Measurements from ENCODE around the gene FBF1. TPM values are rescaled to one million over a fixed set of nuclear protein-coding genes. Genes with fewer than 3 reads are reported as not detected.

The FBF1 gene
- total and polyA plus RNA-seq, 9 of the 15 experiments (the other 6 are each of a cell fraction or from before 2014, with no cell fraction given): 0.46 to 14.9 (median 7.5) TPM

DNA sequence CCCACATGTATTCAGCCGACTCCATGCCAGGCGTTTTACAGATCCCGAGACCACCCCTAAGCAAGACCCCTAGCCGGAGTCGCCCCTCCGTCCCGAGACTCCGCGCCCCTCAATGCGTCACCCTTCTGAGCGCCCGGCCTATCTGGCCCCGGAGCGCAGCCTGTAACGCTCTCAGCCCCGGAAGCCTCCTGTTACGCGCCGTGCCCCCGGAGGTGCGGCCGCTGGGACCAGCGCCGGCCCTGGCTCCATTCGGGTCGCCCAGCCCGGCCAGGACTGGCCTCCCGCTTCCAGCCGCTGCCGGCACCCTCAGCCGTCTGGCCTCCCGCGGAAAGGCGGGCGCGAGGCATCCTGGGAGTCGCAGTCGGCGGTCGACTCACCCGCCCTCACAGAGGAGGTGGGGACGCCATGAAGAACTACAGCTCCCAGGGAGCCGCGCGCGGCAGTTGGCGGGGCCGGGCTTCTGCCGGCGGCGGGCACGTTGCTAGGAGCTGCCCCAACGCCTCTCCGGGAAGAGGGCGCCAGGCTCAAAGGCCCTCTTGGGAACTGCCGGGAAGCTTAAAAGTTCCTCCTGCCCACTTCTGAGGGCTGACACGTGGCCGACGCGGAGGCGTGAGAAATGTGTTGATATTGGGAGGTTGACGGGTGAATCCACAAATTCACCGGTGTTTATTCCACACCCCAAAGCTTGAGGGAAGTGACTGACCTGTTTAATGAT, at the start of gene FBF1 (continued):
- TF ChIP-seq, protein P1, sequence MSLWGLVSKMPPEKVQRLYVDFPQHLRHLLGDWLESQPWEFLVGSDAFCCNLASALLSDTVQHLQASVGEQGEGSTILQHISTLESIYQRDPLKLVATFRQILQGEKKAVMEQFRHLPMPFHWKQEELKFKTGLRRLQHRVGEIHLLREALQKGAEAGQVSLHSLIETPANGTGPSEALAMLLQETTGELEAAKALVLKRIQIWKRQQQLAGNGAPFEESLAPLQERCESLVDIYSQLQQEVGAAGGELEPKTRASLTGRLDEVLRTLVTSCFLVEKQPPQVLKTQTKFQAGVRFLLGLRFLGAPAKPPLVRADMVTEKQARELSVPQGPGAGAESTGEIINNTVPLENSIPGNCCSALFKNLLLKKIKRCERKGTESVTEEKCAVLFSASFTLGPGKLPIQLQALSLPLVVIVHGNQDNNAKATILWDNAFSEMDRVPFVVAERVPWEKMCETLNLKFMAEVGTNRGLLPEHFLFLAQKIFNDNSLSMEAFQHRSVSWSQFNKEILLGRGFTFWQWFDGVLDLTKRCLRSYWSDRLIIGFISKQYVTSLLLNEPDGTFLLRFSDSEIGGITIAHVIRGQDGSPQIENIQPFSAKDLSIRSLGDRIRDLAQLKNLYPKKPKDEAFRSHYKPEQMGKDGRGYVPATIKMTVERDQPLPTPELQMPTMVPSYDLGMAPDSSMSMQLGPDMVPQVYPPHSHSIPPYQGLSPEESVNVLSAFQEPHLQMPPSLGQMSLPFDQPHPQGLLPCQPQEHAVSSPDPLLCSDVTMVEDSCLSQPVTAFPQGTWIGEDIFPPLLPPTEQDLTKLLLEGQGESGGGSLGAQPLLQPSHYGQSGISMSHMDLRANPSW (CRISPR knock-in tag; IDR thresholded peaks at IDR 0.05): 0 out of 2 replicates have a peak, but pooled peaks have one; percentile 94
- TF ChIP-seq, protein P2, sequence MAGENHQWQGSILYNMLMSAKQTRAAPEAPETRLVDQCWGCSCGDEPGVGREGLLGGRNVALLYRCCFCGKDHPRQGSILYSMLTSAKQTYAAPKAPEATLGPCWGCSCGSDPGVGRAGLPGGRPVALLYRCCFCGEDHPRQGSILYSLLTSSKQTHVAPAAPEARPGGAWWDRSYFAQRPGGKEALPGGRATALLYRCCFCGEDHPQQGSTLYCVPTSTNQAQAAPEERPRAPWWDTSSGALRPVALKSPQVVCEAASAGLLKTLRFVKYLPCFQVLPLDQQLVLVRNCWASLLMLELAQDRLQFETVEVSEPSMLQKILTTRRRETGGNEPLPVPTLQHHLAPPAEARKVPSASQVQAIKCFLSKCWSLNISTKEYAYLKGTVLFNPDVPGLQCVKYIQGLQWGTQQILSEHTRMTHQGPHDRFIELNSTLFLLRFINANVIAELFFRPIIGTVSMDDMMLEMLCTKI (IDR thresholded peaks at IDR 0.05; ENCODE audit: partially characterized antibody): no peak
- TF ChIP-seq CBX1 (IDR thresholded peaks at IDR 0.05; ENCODE audit: low read depth) (peak; percentile 95), LARP7 (IDR thresholded peaks at IDR 0.05) (no peak), HMG20B (CRISPR knock-in tag; IDR thresholded peaks at IDR 0.05) (no peak), LEF1 (IDR thresholded peaks at IDR 0.05) (no peak), ETV6 (IDR thresholded peaks at IDR 0.05; ENCODE audit: borderline replicate concordance in 1 of 2, low read depth in 2 of 2, low read length in 1 of 2) (no peak), ETV6 (CRISPR knock-in tag; IDR thresholded peaks at IDR 0.05; ENCODE audit: borderline replicate concordance) (no peak), PHF21A (IDR thresholded peaks at IDR 0.05; ENCODE audit: borderline replicate concordance, low read depth) (no peak), ZNF217 (CRISPR knock-in tag; IDR thresholded peaks at IDR 0.05) (no peak)
- TF ChIP-seq, protein P3, sequence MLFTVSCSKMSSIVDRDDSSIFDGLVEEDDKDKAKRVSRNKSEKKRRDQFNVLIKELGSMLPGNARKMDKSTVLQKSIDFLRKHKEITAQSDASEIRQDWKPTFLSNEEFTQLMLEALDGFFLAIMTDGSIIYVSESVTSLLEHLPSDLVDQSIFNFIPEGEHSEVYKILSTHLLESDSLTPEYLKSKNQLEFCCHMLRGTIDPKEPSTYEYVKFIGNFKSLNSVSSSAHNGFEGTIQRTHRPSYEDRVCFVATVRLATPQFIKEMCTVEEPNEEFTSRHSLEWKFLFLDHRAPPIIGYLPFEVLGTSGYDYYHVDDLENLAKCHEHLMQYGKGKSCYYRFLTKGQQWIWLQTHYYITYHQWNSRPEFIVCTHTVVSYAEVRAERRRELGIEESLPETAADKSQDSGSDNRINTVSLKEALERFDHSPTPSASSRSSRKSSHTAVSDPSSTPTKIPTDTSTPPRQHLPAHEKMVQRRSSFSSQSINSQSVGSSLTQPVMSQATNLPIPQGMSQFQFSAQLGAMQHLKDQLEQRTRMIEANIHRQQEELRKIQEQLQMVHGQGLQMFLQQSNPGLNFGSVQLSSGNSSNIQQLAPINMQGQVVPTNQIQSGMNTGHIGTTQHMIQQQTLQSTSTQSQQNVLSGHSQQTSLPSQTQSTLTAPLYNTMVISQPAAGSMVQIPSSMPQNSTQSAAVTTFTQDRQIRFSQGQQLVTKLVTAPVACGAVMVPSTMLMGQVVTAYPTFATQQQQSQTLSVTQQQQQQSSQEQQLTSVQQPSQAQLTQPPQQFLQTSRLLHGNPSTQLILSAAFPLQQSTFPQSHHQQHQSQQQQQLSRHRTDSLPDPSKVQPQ (CRISPR knock-in tag; IDR thresholded peaks at IDR 0.05; ENCODE audit: borderline replicate concordance): no peak
- TF ChIP-seq, protein P4, sequence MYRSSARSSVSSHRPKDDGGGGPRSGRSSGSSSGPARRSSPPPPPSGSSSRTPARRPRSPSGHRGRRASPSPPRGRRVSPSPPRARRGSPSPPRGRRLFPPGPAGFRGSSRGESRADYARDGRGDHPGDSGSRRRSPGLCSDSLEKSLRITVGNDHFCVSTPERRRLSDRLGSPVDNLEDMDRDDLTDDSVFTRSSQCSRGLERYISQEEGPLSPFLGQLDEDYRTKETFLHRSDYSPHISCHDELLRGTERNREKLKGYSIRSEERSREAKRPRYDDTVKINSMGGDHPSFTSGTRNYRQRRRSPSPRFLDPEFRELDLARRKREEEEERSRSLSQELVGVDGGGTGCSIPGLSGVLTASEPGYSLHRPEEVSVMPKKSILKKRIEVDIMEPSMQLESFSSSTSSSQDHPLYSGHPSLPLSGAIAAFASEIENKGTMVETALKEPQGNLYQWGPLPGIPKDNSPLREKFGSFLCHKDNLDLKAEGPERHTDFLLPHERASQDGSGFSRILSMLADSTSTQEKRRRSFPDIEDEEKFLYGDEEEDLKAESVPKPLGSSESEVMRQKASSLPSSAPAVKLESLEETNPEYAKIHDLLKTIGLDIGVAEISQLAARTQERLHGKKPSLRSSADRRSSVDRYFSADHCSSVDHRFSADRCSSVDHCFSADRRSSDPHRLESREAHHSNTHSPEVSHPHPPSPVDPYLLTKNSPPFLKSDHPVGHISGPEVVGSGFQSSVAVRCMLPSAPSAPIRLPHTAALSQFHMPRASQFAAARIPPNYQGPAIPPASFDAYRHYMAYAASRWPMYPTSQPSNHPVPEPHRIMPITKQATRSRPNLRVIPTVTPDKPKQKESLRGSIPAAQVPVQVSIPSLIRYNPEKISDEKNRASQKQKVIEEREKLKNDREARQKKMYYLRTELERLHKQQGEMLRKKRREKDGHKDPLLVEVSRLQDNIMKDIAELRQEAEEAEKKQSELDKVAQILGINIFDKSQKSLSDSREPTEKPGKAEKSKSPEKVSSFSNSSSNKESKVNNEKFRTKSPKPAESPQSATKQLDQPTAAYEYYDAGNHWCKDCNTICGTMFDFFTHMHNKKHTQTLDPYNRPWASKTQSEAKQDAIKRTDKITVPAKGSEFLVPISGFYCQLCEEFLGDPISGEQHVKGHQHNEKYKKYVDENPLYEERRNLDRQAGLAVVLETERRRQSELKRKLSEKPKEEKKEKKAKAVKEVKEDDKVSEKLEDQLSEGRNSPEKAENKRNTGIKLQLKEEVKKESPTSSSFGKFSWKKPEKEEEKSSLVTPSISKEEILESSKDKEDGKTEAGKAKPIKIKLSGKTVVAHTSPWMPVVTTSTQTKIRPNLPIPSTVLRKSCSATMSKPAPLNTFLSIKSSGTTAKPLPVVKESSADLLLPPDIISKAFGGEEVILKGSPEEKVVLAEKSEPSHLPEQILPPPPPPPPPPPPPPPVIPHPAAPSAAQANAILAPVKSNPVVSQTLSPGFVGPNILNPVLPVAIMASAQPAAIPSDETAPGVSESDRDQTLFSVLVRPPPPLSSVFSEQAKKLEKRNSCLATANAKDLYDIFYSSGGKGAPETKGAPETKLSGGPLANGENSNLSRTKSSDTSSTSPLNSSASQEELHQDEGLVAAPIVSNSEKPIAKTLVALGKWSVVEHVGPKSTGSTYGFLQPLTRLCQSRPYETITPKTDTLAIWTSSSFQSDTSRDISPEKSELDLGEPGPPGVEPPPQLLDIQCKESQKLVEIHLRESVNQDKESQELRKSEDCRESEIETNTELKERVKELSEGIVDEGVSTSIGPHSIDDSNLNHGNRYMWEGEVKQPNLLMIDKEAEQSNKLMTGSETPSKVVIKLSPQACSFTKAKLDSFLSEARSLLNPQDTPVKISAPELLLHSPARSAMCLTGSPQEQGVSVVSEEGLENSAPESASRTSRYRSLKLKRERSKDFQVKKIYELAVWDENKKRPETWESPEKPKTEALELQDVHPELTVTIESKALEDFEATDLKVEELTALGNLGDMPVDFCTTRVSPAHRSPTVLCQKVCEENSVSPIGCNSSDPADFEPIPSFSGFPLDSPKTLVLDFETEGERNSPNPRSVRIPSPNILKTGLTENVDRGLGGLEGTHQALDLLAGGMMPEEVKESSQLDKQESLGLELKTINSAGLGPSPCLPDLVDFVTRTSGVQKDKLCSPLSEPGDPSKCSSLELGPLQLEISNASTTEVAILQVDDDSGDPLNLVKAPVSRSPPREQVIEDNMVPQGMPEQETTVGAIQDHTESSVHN (IDR thresholded peaks at IDR 0.05; ENCODE audit: borderline replicate concordance in 1 of 2, low read depth in 1 of 2): no peak
